Umbilical cord (tissue), 2 donors: ENCODE data around the gene ENAH. TPM values are rescaled to one million over a fixed set of nuclear protein-coding genes. Genes with fewer than 3 reads are reported as not detected.
A peak's percentile ranks its signal among the peaks of the same experiment; 100 is the strongest.

Experiments used
- DNase-seq: peaks from one replicate; pipeline ENCODE4 v3.0.0-alpha.2; 2015; ENCODE audit warnings: low spot score
- total RNA-seq: library from RNA; depleted of rRNA; stranded (reverse); fragments of >200 nt; gene quantifications from one replicate; pipeline ENCODE4 v1.2.3, GENCODE V29; 2014; ENCODE audit warnings: low replicate concordance; ENCODE audit not compliant: insufficient read depth

Gene ENAH
- total RNA-seq, 1 donor from 2014 or later = 279 TPM

DNA sequence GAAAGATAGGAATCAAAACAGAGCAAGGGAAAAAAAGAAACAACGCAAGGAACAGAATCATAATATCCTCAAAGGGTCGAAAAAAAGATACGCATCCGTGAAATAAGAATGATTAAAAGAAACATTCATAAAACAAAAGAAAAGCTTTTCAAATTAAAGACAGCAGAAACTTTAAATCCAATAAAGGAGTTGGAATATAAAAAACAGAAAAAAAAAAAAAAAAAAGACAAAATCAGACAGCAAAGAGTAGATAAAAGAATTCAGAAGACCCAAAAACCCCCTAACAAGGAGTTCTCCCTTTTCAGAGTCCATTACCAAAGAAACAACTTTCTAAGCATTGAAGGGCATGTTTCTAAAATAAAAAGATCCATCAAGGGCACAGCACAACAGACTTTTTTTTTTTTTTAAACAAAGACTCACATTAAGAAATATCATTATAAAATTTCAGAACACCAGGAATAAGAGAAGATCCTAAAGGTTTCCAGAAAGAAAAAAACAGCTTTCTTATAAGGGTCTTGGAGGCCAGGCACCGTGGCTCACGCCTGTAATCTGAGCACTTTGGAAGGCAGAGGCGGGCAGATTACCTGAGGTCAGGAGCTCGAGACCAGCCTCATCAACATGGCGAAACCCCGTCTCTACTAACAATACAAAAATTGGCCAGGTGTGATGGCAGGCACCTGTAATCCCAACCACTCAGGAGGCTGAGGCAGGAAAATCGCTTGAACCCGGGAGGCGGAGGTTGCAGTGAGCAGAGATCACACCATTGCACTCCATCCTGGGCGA lies 44.7 kb downstream of the ENAH start:
- no peak for DNase-seq

GRCh38 chr1:225607355-225607754 lies 45.6 kb downstream of the ENAH start:
- DNase-seq = peak; percentile 48

DNA sequence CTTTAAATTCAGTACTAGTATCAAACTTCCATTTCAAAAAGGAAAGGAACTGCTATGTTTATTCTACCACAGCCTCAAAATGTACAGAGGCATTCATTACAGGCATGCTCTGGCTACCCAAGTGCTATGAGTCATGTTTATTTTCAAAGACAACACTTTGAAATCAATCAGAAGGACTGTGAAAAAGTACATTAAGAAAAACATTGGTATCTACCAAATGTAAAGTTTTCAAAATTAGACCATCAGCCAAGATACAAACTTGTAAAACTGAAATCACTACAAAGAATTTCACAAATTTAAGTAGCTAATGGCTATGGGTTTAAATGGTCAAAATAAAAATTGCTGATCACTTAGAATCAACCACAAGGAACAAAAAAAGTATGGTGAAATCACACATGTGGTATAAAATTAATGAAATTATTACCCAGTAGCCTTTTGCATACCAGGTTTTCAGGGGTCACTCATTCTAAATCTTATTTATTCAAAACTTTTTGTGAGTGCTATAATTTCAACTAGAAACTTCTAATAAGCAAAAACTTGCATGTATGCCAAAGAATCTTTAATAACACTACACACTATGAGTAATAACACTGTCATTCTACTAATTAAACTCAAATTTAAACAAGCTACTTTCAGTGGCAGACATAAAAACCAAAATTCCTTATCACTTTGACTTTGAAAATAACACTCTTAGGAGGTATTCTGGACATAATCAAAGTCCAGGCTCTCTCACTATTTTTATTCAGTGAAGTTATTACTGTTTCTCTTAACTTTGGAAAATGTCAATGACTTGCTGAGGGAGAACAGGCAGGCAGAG lies 49.2 kb downstream of the ENAH start:
- no peak for DNase-seq

DNA sequence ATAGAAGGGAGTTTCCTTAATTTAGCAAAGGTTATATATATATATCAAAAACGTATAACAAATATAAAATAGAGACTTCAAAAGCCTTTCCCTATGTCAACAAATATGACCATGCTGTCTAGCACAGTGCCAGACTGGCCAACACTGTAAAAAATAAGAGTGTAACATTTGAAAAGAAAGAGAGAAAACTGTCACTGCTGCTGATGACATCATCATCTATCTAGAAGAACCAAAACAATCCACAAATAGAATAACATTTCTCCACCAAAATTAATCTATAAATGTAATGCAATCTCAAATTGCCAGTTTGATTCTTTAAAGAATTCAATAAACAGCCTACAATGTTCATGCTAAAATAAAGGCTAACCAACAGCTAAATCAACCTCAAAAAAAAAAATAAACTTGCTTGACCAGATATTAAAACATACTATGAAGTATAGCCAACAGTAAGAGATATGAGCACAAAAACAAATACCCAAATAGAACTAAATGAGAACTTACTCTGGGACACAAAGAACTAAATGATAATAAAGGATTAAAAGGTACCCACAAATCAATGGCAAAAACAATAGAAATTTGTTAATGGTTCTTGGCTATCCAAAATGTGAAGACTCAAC lies 50.2 kb downstream of the ENAH start:
- no peak for DNase-seq

DNA sequence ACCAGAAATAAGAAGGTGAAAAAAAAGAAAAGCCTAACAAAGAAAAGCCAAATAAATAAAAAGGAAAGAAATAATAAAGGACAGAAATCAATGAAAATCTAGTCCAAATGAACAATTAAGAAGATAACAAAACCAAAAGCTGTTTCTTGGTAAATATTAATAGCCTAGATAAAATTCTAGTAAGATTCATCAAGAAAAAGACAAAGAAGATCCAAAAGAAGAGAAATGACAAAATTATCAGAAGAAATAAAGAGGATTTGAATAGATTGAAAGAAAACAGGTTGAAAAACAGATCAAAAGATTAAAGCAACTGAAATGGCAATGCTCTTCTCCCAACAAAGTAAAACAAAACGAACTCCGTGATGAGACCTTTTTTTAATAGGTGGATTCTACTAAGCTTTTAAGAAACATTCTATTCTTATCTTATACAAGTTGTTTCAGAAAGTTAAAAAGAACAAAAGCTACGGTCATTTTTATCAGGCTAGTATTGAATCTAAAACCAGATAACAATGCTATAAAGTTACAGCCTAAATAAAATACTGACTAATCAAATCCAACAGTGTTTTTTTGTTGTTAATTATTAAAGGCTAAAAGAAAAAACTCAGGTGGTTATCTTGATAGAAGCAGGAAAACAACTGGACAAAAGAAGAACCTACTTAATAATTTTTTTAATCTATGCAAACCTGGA lies 50.9 kb downstream of the ENAH start:
- no peak for DNase-seq

DNA sequence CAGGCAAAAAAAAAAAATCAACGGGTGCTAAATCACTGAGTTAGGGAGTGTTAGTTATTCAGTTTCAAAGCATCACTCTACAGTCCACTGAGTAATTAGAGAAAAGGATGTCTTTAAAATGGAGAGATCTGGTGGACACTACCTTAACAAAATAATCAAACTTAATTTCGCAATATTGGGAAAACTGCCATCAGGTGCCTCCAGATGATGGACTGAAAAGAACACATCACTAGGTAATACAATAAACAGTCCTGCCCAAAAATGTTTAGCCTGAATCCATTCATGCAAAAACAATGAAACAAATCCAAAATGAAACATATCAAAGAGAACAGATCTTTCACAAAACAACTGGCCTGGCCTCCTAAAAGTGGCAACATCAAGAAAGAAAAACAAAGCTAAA lies 54.1 kb downstream of the ENAH start:
- no peak for DNase-seq

DNA sequence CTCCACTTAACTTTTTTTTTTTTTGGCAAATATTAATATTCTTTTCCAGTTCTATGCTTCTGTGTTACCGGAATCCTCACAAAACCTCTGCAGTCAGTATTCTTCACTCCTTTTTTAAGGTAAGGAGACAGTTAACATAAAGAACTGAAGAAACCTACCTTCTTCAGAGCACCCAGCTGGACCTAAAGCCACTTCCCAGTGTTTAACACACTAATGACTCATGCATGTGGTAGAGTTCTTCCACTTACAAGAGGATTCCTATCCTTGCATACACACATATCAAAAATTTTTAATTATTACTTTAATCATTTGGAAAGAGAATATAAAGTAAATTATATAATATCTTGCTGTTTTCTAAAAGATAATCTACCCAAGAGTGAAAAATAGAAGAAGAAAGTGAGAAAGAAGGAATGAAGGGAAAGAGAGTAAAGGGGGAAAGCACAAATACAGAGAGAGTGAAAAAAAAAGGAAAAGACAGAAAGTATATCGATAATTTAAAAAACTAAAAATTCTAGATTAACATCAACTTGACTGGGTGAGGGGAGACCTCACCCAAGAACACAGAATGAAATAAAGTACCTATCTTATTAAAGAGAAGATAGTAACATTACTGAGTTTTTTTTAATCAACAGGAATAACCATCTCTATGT lies 54.9 kb downstream of the ENAH start:
- DNase-seq = no peak

DNA sequence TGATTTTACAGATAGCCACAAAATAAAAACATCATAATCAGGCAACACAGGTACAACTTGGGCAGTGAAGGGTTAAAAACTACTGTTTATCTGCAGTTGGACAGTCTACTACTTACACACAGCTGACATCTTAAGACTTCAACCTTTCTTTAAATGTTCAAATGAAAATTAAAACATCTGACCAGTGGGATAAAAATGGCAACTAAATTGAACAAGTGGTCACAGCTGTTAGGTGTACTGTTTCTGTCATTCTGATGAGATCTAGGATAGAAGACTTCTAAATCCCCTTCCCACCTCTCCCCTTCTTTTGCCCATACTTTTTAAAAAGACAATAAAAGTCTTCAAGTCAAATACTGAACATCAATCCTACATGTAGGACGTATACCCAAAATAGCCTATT lies 56.2 kb downstream of the ENAH start:
- no peak for DNase-seq

- DNase-seq = peak; percentile 67
These were observed 56.9 kb downstream of the ENAH start for GRCh38 chr1:225595974-225596551.

GRCh38 chr1:225595452-225595851 lies 57.5 kb downstream of the ENAH start:
- peak; percentile 54 for DNase-seq

- no peak for DNase-seq
These were observed 59.5 kb downstream of the ENAH start for GRCh38 chr1:225593414-225593813.

DNA sequence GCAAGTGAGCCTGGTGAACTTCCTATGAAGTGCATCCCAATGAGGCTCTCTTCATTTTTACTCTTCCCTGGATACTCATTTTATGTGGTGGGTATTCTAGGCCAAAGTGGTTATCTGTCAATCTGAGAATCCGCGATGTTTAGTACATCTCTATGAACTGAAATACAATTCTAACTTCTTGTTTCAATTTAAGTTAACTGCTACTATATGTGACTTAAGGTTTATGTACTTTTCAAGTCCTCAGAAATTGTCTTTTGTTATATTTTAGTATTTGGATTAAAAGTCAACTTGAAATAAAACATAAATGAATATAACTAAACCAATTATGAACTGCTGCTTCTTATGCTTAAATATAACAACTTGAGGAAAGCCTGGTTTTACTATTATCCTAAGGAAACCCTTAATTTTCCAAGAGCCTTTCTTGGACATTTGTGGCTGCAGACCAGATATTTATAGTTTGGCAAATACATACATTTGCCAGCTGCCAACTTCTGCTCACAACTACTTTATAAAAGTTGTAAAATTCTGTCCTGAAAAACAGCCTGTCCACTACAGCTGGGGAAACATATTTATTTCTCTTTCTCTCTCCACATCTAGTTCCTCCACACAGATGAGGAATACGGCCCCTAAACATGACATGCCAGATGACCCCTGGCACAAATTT lies 60.4 kb downstream of the ENAH start:
- no peak for DNase-seq

GRCh38 chr1:225587310-225587709 lies 65.6 kb downstream of the ENAH start:
- DNase-seq = no peak

- peak; percentile 36 for DNase-seq
These were observed 71.7 kb downstream of the ENAH start for GRCh38 chr1:225581186-225581585.

DNA sequence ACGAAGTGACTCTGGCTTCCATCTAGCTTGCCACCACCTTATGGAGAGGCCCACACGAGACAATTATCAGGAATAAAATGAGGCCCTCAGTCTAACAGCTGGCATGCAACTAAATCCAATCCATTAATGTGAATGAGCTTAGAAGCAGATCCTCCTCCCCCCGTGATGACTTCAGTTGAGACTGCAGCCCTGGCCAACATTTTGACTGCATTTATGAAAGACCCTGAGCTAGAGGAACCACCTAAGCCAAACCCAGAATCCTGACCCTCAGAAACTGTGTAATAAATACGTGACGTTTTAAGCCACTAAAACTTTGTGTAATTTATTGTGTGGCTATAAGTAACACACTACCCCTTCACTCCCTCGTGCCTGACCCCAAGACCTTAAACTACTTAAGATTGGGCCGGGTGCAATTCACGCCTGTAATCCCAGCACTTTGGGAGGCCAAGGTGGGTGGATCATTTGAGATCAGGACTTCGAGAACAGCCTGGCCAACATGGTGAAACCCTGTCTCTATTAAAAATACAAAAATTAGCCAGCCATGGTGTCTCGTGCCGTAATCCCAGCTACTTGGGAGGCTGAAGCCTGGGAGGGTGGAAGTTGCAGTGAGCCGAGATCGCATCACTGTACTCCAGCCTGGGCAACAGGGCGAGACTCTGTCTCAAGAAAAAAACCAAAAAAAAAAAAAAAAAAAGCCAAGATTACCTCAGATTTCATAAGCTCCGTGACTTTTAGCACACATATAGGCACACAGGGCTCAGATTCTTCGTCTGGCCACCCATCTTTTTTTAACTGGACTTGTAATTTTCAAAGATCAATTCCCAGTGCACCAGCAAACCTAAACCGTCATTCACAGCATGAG lies 72.5 kb downstream of the ENAH start:
- DNase-seq = peak; percentile 46

DNA sequence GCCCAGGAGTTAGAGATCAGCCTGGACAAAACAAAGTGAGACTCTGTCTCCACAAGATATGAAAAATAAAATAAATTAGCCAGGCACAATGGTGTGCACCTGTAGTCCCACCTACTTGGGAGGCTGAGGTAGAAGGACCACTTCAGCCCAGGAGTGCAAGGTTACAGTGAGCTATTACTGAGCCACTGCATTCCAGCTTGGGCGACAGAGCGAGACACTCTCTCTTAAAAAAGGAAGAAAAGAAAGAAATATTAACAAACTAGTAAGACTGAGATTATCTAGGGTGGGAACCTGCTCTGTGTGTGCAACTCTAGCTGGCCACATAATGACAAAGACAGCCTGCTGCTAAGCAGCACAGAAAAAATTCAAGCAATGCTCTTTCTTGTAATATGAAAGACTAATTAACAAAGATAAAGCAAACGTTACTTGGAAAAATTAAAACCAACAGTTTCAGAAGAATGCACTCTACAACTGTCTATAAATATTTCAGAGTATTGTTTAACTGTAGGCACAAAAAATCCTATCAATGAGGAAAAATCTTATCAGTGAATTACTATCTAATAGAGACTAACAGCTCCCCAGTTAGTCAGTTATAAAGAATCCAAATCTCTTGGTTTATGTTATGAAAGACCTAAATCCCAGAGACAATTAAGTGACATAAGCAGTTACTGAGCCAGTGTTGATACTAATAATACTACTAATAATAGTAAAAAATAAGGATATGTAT lies 74.5 kb downstream of the ENAH start:
- DNase-seq = no peak

DNA sequence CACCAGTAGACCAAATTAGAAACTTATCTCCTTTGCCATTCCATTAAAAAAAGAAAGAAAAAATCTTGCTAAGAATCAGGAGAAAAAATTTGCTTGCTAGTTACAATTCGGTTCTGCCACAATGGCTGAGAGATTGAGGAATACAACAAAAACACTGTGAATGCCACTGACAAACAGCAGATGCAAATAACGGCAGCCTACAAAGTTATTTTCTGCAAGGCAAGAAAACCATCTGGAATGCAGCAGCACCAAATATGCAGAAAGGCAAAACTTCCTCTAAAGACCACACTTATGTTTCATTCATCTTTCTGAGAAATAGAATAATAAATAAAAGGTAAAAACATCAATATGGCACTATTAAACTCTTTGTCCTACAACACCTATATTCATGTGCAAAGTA lies 75.7 kb downstream of the ENAH start:
- DNase-seq = peak; percentile 69

- no peak for DNase-seq
These were observed 79.7 kb downstream of the ENAH start for GRCh38 chr1:225573216-225573615.

GRCh38 chr1:225572422-225572821 lies 80.5 kb downstream of the ENAH start:
- DNase-seq = peak; percentile 46
